Limb (tissue), 2 donors: Measurements from ENCODE around the gene CAAP1.
"Not testable (repeated sequence)": the region's sequence is repeated elsewhere in the genome, so short reads cannot be mapped to it uniquely, and the experiment has no call there.

Source experiments
- DNase-seq, 2 donors: peaks; one replicate each; pipeline ENCODE4 v3.0.0-alpha.2; 2016; ENCODE audit errors: extremely low spot score in 2 of 2

The CAAP1 gene

GRCh38 chr9:26892251-26893029, at the start of gene CAAP1:
Gene CAAP1, minus strand, starts transcription at chr9:26892802. Its CDS starts 87 bp downstream, at chr9:26892715.
- DNase-seq: peak; percentile 92 to 95

GRCh38 chr9:26940779-26941178, 48.2 kb upstream of the CAAP1 start:
- no peak for DNase-seq

DNA sequence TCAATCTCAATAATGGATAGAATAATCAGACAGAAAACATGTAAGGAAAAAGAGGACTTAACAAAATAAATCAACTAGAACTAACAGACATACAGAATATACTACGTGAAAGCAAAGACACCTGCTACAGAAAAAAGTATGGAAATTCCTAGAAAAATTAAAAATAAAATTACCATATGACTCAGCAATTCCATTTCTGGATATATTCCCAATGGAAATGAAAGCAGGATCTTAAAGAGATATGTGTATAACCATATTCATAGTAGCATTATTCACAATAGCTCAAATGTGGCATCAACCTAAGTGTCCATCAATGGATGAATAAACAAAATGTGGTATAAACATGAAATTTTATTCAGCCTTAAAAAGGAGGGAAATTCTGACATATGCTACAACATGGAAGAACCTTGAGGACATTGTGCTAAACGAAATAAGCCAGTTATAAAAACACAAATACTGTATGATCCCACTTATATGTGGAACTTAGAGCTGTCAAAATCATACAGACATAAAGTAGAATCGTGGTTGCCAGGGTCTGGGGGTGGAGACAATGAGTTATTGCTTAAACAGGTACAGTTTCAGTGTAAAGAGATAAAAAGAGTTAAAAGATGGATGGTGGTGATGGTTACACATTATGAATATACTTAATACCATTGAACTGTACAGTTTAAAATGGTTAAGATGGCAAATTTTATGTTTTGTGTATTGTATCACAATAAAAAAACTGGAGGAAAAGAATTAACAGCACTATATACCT, 47.5 kb upstream of the CAAP1 start:
- DNase-seq: no peak

DNA sequence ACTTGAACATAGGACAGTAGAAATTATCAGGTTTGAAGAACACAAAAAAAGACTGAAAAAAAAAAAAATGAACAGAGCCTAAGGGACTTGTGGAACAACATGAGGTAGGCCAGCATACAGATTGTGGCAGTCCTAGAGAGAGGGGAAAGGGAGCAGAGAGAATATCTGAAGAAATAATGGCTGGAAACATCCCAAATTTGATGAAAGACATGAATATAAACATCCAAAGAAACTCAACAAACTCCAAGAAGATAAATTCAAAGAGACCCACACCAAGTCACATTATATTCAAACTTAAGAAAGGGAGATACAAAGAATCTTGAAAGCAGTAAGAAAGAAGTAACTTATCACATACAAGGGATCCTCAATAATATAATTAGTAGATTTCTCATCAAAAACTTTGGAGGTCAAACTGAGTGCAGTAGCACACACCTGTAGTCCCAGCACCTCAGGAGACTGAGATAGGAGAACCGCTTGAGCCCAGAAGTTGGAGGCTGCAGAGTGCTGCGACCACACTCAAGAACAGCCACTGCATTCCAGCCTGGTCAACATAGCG, 45.3 kb upstream of the CAAP1 start:
- no peak for DNase-seq

DNA sequence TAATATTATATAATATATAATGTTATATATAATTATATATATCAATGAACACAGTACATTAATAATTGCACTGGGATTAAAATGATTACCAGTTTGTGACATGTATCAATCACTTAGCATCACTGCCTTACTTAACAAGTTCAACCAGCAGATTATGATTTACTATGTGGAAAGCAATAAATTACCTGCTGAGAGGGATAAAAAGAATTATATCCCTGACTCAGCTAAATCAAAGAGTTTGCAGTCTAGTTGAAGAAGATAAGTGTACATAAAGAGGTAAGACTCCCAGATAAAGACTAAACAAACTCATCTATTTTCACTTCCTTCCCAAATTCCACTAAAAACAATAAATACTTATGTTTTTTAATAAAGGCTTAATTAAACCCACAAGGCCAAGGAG, 43.2 kb upstream of the CAAP1 start:
- no peak for DNase-seq

- no peak for DNase-seq
Measured at GRCh38 chr9:26928902-26929495, 36.4 kb upstream of the CAAP1 start.

- no peak for DNase-seq
Measured at GRCh38 chr9:26925609-26926008, 33.0 kb upstream of the CAAP1 start.

DNA sequence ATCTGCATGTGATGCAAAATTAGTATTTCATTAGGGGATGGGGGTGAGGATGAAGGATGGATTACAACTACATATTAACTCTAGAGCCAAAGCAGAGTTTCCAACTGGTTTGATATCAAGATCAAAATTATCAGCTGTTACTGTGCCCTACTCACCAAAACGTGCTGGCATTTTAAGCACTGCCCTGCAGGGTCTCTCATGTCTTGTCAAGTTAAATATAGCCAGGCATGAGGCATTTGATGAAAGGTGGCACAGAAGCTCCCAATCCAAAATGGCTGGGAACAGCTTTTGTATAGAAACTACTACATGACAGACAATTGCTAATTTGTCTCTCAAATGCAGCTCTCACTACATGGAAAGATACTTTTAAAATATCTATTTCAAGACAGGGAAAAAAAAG, 27.1 kb upstream of the CAAP1 start:
- DNase-seq: no peak

- no peak for DNase-seq
Measured at GRCh38 chr9:26913138-26913668, 20.6 kb upstream of the CAAP1 start.

DNA sequence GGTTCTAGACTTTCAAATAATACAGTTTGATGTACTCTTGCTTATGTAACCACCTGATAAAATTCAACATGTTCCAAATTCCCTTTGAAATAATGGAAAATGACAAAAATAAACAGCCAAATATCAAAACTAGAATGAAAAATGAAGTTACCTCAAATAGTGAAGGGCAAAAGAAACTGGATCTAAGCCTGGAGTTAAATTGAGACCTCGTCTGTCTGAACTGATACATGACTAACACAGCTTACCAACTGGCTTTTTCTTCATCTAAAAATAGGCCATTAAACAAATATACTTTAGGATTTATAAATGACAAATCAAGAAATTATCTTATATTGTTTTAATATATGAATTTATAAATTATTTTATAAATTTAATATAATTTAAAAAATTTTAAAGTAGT, 12.1 kb upstream of the CAAP1 start:
- no peak for DNase-seq

DNA sequence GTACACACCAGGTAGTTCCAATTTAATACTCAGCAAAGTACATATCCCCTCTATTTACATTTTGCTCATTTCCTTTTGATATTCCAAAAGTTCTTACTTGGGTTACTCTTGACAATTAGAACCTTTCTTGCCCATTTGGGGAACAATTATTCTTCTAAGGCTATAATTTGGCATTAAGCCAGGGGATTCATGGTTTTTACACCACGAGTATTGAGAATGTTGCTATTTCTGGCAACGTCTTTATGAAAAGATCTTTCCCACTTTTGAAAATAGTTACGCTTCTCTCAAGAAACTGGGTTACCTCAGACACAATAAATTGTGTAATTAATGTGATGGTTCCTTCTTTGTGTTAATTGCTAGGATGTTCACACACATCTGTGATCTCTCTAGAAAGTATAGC, 11.5 kb upstream of the CAAP1 start:
- DNase-seq: no peak

DNA sequence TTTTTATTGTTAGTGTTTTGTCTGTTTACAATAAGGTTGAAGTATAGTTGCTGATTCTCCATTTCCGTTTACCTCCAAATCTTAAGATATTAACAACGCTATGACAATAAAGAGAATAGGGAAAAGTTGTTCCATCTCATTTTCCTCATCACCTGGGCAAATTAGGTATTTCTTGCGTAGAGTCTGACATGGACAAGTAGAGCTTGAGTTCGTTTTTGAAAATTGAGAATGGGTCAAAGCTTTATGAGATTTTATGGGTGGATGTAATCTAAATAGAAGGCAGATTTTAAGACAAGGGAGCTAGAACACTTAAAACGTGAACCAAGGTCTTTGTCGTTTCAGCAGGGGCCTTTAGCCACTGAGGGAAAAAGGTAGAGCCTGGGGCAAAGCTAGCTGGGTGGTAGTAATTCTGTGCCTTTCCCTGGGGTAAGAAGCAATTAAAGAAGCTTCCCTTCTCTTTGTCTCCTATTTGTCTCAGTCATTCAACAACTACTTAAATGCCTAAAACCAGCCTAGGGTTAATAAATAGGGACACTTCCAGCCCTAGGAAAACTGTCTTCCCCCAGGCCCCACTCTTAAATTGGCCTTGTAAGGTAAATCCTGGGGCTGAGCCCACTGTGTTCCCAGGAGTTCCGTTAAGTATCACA, 551 bp upstream of the CAAP1 start:
- DNase-seq: peak in 1 of 2 donors; percentile 6

GRCh38 chr9:26891726-26892125, 876 bp downstream of the CAAP1 start:
- no peak for DNase-seq

DNA sequence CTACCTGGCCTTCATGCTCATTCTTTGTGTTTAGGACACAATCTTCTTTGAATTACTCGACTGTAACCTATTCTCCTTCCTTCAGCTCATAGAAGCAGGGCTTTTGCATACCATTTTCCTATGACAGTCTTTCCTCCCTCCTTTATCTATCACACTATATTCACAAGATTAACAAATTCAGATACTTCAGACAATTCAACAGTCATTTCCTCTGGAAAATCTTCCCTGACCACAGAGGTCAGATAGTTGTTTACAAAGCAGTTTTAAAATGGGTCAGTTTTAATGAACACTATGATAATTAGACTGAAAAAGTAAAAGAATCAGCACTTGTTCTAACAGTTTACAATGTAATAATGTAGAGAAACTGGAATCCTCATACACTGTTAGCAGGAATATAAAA, 4.3 kb downstream of the CAAP1 start:
- no peak for DNase-seq

DNA sequence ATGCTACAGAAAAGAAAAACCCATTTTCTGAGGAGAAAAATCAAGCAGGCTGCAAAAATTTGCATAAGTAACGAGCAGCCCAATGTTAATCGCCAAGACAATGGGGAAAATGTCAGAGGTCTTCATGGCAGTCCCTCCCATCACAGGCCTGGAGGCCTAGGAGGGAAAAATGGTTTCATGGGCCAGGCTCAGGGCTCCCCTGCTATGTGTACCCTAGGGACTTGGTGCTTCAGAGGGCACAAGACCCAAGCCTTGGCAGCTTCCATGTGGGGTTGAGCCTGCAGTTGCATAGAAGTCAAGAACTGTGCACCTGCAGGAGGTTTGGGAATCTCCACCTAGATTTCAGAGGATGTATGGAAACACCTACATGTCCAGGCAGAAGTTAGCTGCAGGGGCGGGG, 10.4 kb downstream of the CAAP1 start:
- DNase-seq: no peak

DNA sequence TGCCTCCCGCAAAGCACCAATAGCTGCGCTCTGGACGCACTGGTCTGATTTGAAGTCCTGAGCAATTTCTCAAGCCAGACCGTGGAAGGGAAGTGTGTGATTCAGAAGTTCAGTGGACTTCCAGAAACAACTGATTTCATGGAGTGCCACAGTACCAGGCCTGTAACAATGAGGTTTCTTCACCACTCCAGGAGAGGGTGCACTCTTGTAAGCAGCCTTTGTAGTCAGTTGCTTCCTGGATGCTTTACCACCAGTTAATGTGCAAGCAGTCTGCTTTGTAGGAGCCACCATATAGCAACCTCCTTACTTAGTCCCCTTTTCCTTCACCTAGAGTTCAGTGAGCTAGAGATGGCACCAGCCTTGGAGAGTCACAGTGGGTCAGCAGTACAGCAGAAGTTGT, 12.3 kb downstream of the CAAP1 start:
- DNase-seq: no peak

DNA sequence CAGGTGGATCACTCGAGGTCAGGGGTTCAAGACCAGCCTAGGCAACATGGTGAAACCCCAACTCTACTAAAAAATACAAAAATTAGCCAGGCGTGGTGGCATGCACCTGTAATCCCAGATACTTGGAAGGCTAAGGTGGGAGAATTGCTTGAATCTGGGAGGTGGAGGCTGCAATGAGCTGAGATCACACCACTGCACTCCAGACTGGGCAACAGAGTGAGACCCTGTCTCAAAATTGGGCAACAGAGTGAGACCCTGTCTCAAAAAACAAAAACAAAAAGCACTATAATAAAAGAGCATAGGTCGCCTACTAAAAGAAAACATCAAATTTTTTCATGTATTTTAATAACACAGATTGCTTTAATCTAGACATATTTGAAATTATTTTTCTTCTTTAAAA, 17.4 kb downstream of the CAAP1 start:
- DNase-seq: not testable (repeated sequence)

- no peak for DNase-seq
Measured at GRCh38 chr9:26870292-26870691, 22.3 kb downstream of the CAAP1 start.

DNA sequence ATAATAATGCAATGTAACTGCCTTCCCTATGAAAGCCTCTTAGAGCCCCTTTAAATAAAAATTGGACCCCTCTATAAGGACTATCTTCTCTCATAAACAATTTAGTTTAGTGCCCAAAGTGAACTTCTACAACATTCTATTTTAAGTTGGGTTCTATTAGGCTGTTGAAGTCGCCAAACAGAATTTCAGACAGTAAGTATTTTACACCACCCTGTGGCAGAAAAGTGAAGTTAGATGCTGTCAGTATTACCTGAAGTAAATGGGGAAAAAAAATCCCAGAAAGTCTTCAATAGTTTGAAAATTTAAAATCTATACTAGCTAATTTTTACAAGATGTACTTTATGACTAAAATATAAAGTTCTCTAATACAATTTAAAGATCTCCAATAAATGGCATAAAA, 29.5 kb downstream of the CAAP1 start:
- peak in 1 of 2 donors; percentile 5 for DNase-seq

DNA sequence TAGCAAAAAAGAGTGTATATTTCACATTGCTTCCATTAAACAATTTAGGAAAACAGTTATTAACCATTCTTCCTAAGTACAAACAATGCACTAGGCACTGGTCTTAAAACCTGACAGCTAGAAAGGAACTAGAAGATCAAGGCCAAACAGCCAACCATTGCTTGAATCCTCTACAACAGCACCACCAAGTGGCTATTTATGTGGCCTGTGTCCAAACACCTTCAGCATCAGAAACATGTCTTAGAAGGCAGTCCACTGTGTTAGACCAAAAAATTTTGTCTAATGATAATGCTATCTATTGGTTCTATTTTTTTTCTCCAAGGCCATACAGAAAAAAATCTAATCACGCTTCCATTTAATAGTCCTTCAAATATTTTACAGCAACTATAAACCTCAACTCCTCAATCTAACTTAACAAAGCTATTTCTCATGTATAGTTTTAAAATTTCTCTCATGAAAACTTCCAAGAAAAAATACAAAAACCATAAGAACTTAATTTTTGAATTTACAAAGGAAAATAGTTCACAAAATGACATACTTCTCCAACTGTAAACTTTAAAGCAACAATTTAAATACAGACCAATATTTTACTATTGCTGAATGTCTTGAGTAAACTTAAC, 36.1 kb downstream of the CAAP1 start:
- DNase-seq: peak in 1 of 2 donors; percentile 15

- no peak for DNase-seq
Measured at GRCh38 chr9:26850995-26851394, 41.6 kb downstream of the CAAP1 start.
